Liver (tissue), 9 donors: ENCODE measurements around the gene BIRC3. TPM values are rescaled to one million over a fixed set of nuclear protein-coding genes. Genes with fewer than 3 reads are reported as not detected.
A peak's percentile ranks its signal among the peaks of the same experiment; 100 is the strongest.

Experiments used
- DNase-seq: peaks from one replicate; pipeline ENCODE4 v3.0.0-alpha.2; 2017; ENCODE audit warnings: low spot score
- H3K27ac ChIP-seq, 2 donors: one replicate each; pipeline ENCODE4 v1.7.0; 2013; ENCODE audit warnings: inconsistent platforms in 2 of 2, low read length in 2 of 2, control low read depth in 1 of 2, low read depth in 1 of 2, mild to moderate bottlenecking in 1 of 2
- H3K27me3 ChIP-seq, 4 donors: one replicate each; pipeline versions ENCODE4 v1.6.1 to v1.7.0; 2013; ENCODE audit warnings: low read length in 3 of 4, inconsistent platforms in 1 of 4, mild to moderate bottlenecking in 1 of 4, moderate library complexity in 1 of 4; ENCODE audit not compliant: control insufficient read depth in 4 of 4, insufficient read depth in 4 of 4
- H3K36me3 ChIP-seq, 4 donors: one replicate each; pipeline versions ENCODE4 v1.6.1 to v1.7.0; 2013; ENCODE audit warnings: low read length in 3 of 4, mild to moderate bottlenecking in 3 of 4, low read depth in 1 of 4, moderate library complexity in 1 of 4; ENCODE audit not compliant: control insufficient read depth in 4 of 4, insufficient read depth in 3 of 4
- H3K4me1 ChIP-seq, 4 donors: one replicate each; pipeline versions ENCODE4 v1.6.1 to v1.7.0; 2013; ENCODE audit warnings: low read length in 3 of 4, mild to moderate bottlenecking in 3 of 4, moderate library complexity in 1 of 4; ENCODE audit not compliant: control insufficient read depth in 4 of 4, insufficient read depth in 4 of 4
- H3K4me3 ChIP-seq, 3 donors: one replicate each; pipeline versions ENCODE4 v1.6.1 to v1.7.0; 2013; ENCODE audit warnings: low read length in 3 of 3, control low read depth in 1 of 3, low read depth in 1 of 3, mild to moderate bottlenecking in 1 of 3
- H3K9ac ChIP-seq, 2 donors: one replicate each; pipeline ENCODE4 v1.7.0; 2013; ENCODE audit warnings: low read length in 2 of 2, mild to moderate bottlenecking in 2 of 2, moderate library complexity in 2 of 2, control low read depth in 1 of 2, low read depth in 1 of 2
- H3K9me3 ChIP-seq, 4 donors: one replicate each; pipeline versions ENCODE4 v1.6.1 to v1.7.0; 2013; ENCODE audit warnings: low read length in 3 of 4; ENCODE audit not compliant: control insufficient read depth in 4 of 4
- ATF3 ChIP-seq: IDR thresholded peaks from 2 replicates; pipeline ENCODE4 v1.6.1; 2016; ENCODE audit warnings: antibody characterized with exemption
- CTCF ChIP-seq: fragments of 150-350 bp; IDR thresholded peaks from 2 replicates; pipeline ENCODE4 v1.5.1; 2017; ENCODE audit warnings: improper control_type of control experiment, low read depth, low read length; ENCODE audit not compliant: missing input control
- EGR1 ChIP-seq, 2 donors: IDR thresholded peaks; 2 replicates each; pipeline ENCODE4 v1.6.1; 2016 to 2018; ENCODE audit warnings: antibody characterized with exemption in 2 of 2, low read depth in 2 of 2
- FOXA1 ChIP-seq: IDR thresholded peaks from 2 replicates; pipeline ENCODE4 v1.6.1; 2016; ENCODE audit warnings: antibody characterized with exemption
- FOXA2 ChIP-seq: IDR thresholded peaks from 2 replicates; pipeline ENCODE4 v1.6.1; 2016; ENCODE audit warnings: antibody characterized with exemption
- GABPA ChIP-seq, 2 donors: IDR thresholded peaks in 1 of 2; conservative IDR thresholded peaks in 1 of 2; 2 replicates each; pipeline ENCODE4 v1.6.1; 2016; ENCODE audit warnings: antibody characterized with exemption in 2 of 2, mild to moderate bottlenecking in 1 of 2, moderate library complexity in 1 of 2
- HNF4A ChIP-seq, 2 donors: conservative IDR thresholded peaks; 2 replicates each; pipeline ENCODE4 v1.6.1; 2016; ENCODE audit warnings: antibody characterized with exemption in 2 of 2, mild to moderate bottlenecking in 2 of 2
- HNF4G ChIP-seq: IDR thresholded peaks from 2 replicates; pipeline ENCODE4 v1.6.1; 2016; ENCODE audit warnings: antibody characterized with exemption
- JUND ChIP-seq, 2 donors: IDR thresholded peaks; 2 replicates each; pipeline ENCODE4 v1.6.1; 2016; ENCODE audit warnings: antibody characterized with exemption in 2 of 2
- MAX ChIP-seq: IDR thresholded peaks from 2 replicates; pipeline ENCODE4 v1.6.1; 2016; ENCODE audit warnings: antibody characterized with exemption
- NR2F2 ChIP-seq: IDR thresholded peaks from 2 replicates; pipeline ENCODE4 v1.6.1; 2016; ENCODE audit warnings: antibody characterized with exemption
- RAD21 ChIP-seq, 2 donors: IDR thresholded peaks; 2 replicates each; pipeline ENCODE4 v1.6.1; 2016; ENCODE audit warnings: antibody characterized with exemption in 2 of 2, mild to moderate bottlenecking in 2 of 2
- REST ChIP-seq: IDR thresholded peaks from 2 replicates; pipeline ENCODE4 v1.6.1; 2016; ENCODE audit warnings: antibody characterized with exemption, mild to moderate bottlenecking
- RXRA ChIP-seq, 2 donors: IDR thresholded peaks; 2 replicates each; pipeline ENCODE4 v1.6.1; 2017 to 2018; ENCODE audit warnings: antibody characterized with exemption in 2 of 2, mild to moderate bottlenecking in 1 of 2
- SP1 ChIP-seq: IDR thresholded peaks from 2 replicates; pipeline ENCODE4 v1.6.1; 2018; ENCODE audit warnings: antibody characterized with exemption, mild to moderate bottlenecking
- TAF1 ChIP-seq: conservative IDR thresholded peaks from 2 replicates; pipeline ENCODE4 v1.6.1; 2016; ENCODE audit warnings: antibody characterized with exemption, mild to moderate bottlenecking
- YY1 ChIP-seq: IDR thresholded peaks from 2 replicates; pipeline ENCODE4 v1.6.1; 2016; ENCODE audit warnings: antibody characterized with exemption, mild to moderate bottlenecking
- ZBTB33 ChIP-seq: IDR thresholded peaks from 2 replicates; pipeline ENCODE4 v1.6.1; 2016; ENCODE audit warnings: antibody characterized with exemption
- WGBS: extraction: QIAGEN DNeasy Blood & Tissue Kit; methylation state at CpG from one replicate; pipeline ENCODE4 v1.1.7; 2013; 5-methylcytosine and 5-hydroxymethylcytosine counted together
- polyA plus RNA-seq, 2 donors: library from polyadenylated mRNA; stranded (reverse) in 1 of 2; unstranded in 1 of 2; fragments of 200-250 nt in 1 of 2; fragments of >200 nt in 1 of 2; fragmentation: Nextera tagmentation in 1 of 2; extraction: Ambion mirVana in 1 of 2; gene quantifications; one replicate each; pipeline versions ENCODE4 v1.2.1 to v1.2.3, GENCODE V29; 2013 to 2015
- total RNA-seq, 2 donors: library from RNA; depleted of rRNA; stranded (reverse); fragments of >200 nt; gene quantifications; one replicate each; pipeline ENCODE4 v1.2.3, GENCODE V29; 2014
- donor health status: healthy.
- donor health status: healthy.
- donor health status: healthy.
- donor health status: healthy.
- donor health status: healthy.

Gene BIRC3
- total and polyA plus RNA-seq, 4 donors = 1.4 to 8.1 (median 2.9) TPM

GRCh38 chr11:102279641-102280170 is 37.6 kb upstream of the BIRC3 start:
- no peak overlapping the region for H3K27ac ChIP-seq
- peak overlapping the region in 2 of 3 donors; percentile 3 to 55 for H3K4me3 ChIP-seq

More at GRCh38 chr11:102279641-102280170, 37.6 kb upstream of the BIRC3 start:
- DNase-seq = no peak
- H3K27me3 ChIP-seq = no peaks in the 10 kb centered on the region
- no peak for TF ChIP-seq HNF4G
- TF ChIP-seq ZBTB33 = no peak
- TF ChIP-seq MAX = peak; percentile 19
- TF ChIP-seq TAF1 = no peak
- no peak for TF ChIP-seq NR2F2
- no peak for TF ChIP-seq GABPA (IDR thresholded peaks at IDR 0.05 in 1 of 2, conservative IDR thresholded peaks at IDR 0.05 in 1 of 2)
- TF ChIP-seq HNF4A (conservative IDR thresholded peaks at IDR 0.05) = peak; percentile 31 to 55
- peak; percentile 59 for TF ChIP-seq REST
- TF ChIP-seq ATF3 = no peak
- peak; percentile 60 for TF ChIP-seq YY1
- TF ChIP-seq RAD21 (IDR thresholded peaks at IDR 0.05) = peak; percentile 52 to 63
- peak in 1 of 2 donors; percentile 22 for TF ChIP-seq JUND (IDR thresholded peaks at IDR 0.05)
- TF ChIP-seq CTCF = peak; percentile 16
- no peak for TF ChIP-seq FOXA2
- TF ChIP-seq EGR1 (IDR thresholded peaks at IDR 0.05; ENCODE audit: low read depth in 2 of 2) = no peak
- TF ChIP-seq RXRA (IDR thresholded peaks at IDR 0.05) = peak; percentile 49 to 63
- TF ChIP-seq FOXA1 = no peak
- peak; percentile 43 for TF ChIP-seq SP1
- no peaks in the 10 kb centered on the region for H3K36me3 ChIP-seq
- WGBS = 6% methylated on average over 13 of the region's 13 CpGs
- no peak overlapping the region for H3K9ac ChIP-seq
- H3K4me1 ChIP-seq = peaks cover 0 to 12% (median 0%) of the 10 kb centered on the region in 4 donors
- H3K9me3 ChIP-seq = no peaks in the 10 kb centered on the region
